Activated CD8-positive, alpha-beta memory T cell treated with anti-CD3 and anti-CD28 coated beads for 48 hours (primary cell): Measurements from ENCODE around the gene OR6C65.
"Not testable (repeated sequence)": the region's sequence is repeated elsewhere in the genome, so short reads cannot be mapped to it uniquely, and the experiment has no call there.

Source experiments
- DNase-seq, 3 experiments: peaks; one replicate each; pipeline ENCODE4 v3.0.0-alpha.2; 2020; ENCODE audit warnings: low read depth in 2 of 3, low spot score in 2 of 3

OR6C65 gene

DNA sequence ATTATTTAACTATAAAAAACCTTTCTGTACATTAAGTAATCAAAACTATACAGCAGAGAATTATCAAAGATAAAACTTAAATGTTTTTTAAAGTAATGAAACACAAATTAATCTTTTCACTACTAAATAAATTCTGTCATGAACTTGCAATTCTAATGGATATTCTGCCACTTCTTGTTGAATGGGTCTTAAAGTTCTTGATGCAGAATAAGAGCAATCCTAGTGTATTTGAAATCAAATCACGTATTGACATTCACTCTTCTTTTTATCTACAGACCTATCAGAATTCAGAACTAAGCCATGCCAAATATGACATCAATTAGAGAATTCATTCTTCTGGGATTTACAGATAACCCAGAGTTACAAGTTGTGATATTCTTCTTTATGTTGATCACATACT lies at the start of gene OR6C65:
OR6C65 (plus strand) TSS at position 301 of the 400 bp plus-strand sequence; CDS start at position 301, 0 bp downstream.
- no peak for DNase-seq

DNA sequence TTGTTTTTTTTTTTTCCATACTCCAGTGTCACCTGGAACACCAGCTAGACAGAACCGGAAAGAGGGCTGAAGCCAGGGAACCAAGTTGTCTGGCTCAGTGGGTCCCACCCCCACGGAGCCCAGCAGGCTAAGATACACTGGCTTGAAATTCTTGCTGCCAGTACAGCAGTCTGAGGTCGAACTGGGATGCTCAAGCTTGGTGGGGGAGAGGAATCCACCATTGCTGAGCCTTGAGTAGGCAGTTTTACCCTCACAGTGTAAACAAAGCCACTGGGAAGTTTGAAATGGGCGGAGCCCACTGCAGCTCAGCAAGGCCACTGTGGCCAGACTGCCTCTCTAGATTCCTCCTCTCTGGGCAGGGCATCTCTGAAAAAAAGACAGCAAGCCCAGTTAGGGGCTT lies 45.0 kb upstream of the OR6C65 start:
- not testable (repeated sequence) for DNase-seq

DNA sequence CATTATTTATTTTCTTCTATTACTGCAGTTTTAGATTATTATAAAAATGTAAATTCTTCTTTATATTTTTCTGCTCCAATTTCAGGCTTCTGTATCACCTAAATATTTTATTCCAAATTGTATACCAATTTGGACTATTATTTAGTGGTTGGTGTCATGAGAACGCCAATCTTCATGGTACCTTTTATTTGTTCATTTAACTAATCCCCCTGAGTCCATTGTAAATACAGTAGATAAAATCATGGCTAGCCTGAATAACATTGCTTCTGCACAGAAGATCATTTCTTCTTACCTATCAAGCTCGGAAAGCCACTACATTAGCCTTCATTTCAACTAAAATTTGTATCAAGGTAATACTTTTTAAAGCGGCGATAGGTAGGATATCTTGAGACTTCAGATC lies 37.7 kb upstream of the OR6C65 start, which contains the start of gene OR6C75:
OR6C75 (plus strand) TSS at position 301 of the 400 bp plus-strand sequence. CDS start 2,136 bp downstream, outside the sequence.
- no peak for DNase-seq

DNA sequence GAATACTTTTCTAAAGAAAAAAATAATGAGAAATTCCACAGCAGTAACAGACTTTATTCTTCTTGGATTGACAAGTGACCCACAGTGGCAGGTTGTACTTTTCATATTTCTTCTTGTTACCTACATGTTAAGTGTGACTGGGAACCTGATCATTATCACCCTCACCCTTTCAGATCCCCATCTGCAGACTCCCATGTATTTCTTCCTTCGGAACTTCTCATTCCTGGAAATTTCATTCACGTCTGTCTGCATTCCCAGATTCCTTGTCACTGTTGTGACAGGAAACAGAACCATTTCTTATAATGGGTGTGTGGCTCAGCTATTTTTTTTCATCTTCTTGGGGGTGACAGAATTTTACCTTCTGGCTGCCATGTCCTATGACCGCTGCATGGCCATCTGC lies 35.2 kb upstream of the OR6C65 start:
- DNase-seq, result no peak

DNA sequence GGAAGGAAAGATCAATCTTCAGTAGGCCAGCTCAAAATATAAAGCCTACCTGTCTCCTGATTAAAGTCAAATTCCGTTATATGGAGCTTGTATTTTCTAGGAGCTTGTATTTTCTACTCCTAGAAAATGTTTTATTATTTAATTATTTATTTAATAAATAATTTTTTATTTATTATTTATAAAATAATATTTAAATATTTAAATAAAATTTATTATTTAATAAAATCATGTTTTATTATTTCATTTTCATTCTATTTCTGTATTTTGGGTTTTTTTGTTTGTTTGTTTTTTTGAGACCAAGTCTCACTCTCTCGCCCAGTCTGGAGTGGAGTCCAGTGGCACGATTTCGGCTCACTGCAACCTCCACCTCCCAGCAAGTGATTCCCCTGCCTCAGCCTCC lies 27.8 kb upstream of the OR6C65 start:
- DNase-seq, result no peak

DNA sequence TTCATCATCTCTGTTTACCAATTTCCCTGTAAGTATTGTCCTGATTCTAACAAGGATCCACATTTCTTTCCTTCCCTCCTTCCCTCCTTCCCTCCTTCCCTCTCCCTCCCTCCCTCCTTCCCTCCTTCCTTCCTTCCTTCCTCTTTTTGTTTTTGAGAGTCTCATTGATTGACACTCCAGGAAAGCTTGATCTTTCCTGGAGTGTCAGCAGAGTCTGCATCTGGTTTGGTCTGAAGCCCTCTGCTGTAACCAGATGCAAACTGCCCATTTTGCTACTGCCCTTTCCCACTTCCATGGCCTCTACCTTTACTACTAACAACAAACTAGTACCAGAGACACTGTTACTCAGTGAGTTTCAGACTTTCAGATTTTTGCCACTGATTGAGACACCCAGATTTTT lies 14.4 kb upstream of the OR6C65 start:
- no peak for DNase-seq

DNA sequence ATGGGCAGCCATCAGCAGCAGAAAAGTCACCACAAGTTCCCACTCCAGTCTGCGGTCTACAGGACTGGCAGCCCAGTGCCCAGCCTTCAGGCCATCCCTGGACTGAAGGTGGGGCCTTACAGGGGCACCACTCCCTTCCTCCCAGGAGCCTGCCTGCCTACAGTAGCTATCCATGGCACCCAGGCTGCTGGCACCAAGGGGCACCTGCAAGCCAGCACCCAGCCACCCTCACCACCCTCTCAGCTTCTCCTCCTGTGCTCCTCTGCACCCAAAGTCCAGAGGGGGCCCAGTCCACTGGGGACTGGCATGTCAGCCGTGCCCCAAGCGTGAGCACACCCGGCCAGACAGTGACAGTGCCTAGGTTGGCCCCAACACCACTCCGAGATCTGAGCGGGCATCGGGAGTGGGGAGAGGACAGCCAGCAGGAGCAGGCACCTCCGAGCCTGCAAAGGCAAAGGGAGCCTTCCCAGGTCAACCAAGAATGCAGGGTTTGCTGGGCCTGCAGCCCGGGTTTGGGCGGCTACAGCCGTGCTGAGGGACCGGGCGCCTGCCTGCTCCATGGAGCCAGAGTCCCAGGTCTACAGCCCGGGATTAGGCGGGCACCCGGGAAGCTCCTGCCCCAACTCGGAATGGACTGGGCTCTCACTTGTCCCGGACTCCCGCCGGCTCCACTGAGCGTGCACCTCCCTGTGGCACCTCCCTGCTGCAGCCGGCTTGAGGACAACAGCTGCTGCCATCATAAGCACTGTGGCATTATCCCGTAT lies 8.1 kb upstream of the OR6C65 start:
- DNase-seq, result no peak

DNA sequence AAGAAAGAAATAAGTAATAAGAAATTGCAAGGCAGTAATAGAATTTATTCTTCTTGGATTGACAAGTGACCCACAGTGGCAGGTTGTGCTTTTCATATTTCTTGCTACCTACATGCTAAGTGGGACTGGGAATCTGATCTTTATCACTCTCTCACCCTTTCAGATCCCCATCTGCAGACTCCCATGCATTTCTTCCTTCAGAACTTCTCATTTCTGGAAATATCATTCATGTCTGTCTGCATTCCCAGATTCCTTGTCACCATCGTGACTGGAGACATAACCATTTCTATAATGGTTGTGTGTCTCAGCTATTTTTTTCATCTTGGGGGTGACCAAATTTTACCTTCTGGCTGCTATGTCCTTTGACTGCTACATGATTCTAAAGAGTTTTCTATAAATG lies 4.0 kb upstream of the OR6C65 start:
- no peak for DNase-seq

DNA sequence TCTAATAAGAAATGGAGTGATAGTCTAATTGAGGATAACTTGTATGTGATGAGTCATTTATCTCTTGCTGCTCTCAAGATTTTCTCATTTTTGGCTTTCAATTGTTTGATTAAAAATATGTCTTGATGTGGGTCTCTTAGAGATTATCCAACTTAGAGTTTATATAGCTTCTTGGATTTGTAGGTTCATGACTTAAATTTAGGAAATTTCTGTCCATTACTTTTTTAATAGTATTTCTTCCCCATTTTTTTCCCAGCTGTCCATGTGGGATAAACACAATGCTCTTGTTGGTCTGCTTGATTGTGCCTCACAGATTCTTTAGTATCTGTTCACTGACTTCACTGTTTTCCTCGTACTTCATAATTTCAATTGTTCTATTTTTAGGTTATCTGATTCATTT lies 7.5 kb downstream of the OR6C65 start:
- no peak for DNase-seq

DNA sequence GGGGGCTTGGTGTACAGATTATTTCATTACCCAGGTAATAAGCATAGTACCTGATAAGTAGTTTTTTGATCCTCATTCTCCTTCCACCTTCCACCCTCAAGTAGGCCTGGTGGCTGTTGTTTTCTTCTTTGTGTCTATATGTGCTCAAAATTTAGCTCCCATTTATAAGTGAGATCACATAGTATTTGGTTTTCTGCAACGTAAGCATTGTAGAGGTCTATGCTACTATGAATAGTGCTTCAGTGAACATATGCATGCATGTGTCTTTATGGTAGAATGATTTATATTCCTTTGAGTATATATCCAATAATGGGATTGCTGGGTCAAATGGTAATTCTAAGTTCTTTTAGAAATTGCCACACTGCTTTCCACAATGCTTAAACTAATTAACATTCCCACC lies 8.8 kb downstream of the OR6C65 start:
- DNase-seq, result not testable (repeated sequence)

DNA sequence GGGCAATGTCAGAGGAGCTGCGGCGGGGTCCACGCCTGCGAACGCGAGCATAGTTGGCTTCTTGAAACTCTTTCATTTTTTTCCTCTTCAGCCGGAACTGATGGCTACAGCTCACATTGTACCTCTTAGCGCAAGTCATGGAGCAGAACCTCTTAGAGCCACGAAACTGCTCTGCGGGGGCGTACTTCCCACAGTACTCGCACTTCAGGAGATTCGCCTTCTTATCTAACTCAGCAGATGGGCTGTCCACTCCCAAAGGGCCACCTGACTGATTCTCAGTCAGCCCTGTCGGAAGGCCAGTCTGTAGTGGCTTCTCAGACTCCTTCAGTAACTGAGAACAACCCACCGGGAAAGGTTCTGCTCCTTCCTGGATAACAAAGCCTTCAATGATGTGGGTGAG lies 11.8 kb downstream of the OR6C65 start:
- not testable (repeated sequence) for DNase-seq

DNA sequence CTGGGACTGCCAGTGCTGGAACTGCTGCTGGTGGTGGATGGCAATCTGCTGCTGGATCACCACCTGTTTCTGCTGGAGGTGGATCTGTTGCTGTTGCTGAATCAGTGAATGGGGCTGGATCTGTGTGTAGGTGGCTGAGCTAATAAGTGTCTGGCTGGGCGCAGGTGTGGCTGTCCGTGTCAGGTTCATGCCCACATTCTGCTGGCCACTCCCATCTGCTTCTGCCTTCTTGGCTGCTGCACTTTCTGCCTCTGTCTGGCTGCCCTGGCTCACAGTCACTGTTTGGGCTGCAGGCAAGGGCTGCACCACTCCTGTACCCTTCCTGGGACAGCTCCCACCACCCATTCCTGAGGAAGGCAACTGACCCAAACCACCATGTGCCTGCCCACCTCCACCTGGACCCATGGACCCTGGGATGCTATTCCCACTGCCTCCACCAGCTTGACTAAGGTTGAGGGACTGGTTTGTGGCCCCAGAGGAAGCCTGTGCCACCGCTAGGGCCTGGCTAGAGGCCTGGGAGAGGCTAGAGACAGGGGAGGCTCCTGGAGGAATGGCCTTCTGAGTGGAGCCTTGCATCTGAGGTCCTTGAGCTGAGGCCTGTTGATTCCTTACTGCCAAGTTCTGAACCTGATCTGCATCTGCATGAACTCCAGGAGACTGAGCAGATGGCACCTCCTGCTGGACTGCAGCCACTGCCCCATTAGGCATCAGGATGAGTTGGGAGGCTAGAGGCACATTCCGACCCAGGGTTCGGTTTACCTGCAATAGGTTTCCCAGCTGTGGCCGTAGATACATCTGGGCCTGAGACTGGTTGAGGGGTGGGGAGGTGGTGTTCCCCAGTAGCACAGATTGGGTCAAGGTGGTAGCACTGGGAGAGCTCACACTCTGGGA lies 13.4 kb downstream of the OR6C65 start:
- DNase-seq, result not testable (repeated sequence)

DNA sequence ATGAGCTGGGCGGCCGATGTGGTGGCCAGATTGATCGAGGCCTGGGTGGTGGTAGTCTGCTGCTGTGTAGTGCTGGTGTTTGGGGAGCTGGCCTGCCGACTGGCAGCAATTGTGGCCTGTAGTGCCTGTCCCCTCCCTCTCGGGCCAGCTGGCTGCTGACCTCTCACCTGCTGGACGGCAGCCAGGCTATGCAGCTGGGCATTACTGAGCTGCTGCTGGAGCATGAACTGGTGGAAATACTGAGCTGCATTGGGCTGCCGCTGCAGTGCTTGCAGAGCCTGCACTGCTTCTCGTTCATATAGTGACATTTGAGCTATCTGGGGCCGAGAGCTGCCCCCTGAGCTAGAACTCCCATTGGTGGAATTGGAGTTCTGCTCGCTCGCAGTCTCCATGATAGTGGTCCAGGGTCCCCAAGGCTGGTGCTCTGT lies 14.1 kb downstream of the OR6C65 start:
- not testable (repeated sequence) for DNase-seq

DNA sequence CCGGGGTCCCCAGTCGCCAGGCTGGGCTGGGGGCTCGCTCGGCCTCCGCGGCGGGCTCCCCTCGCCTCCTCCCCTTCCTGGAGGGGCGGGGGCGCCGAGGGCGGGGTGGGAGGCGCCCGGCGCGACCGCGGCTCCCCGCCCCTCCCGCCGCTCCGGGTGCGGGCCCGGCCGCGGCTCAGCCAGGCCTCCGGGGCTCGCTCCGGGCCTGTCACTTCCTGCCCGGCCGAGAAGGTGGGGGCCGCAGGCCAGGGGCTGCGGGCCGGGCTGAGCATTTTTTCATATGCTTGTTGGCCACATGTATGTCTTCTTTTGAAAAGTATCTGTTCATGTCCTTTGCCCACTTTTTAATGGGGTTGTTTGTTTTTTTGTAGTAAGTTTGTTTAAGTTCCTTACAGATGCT lies 14.6 kb downstream of the OR6C65 start:
- not testable (repeated sequence) for DNase-seq

DNA sequence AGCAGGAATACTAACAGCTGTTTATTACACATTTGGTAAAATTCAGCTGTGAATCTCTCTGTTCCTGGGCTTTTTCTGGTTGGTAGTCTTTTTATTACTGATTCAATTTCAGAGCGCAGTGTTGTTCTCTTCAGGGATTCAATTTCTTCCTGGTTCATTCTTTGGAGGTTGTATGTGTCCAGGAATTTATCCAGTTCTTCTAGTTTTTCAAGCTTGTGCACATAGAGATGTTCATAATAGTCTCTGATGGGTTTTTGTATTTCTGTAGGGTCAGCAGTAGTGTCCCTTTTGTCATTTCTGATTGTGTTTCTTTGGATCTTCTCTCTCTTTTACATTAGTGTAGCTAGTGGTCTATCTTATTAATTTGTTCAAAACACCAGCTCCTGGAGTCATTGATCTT lies 16.6 kb downstream of the OR6C65 start:
- DNase-seq, result no peak

DNA sequence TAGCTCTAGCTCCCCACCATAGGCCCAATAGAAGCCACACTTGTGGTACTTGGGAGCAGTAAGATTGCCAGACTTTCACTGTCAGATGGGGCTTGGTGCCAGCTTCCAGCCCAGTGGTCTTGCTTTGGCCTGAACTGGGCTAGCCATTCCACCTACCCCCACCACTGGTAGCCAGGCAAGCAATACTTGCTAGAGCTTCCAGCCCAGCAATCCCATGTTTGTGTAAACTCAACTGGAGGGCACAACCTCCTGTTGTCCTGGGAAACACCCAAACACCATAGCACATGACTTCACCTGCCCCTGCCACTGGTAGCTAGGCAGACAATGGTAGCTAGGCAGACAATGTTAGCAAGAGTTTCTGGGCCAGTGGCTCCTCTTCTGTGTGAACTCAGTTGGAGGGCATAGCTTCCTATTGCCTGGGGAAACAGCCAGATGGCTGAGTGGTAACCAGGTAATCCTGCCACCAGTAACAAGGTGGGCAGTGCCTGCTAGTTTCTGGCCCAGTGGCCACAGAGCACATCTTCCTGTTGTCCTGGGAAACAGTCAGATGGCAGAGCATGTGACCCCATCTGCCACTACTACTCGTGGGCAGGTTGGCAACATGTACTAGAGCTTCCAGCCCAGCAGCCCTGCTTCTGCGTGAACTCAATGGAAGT lies 20.1 kb downstream of the OR6C65 start:
- no peak for DNase-seq

DNA sequence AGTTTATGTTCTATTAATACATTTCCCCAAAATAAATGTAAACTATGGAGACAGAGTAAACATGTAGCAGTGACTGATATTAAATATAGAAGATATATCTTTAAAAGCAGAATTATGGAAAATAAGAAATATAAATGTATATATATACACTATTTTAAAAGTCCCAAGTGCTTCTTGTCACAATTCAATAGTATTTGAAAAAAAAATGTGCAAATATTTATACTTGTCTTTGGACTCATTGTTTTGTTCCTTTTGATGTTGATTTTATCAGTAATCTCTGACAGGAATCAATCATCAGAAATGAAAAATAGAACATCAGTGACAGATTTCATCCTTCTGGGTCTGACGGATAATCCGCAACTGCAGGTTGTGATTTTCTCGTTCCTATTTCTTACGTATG lies 25.6 kb downstream of the OR6C65 start, which contains the start of gene OR6C76:
OR6C76 (plus strand) TSS at position 301 of the 400 bp plus-strand sequence; CDS start at position 301, 0 bp downstream.
- no peak for DNase-seq

DNA sequence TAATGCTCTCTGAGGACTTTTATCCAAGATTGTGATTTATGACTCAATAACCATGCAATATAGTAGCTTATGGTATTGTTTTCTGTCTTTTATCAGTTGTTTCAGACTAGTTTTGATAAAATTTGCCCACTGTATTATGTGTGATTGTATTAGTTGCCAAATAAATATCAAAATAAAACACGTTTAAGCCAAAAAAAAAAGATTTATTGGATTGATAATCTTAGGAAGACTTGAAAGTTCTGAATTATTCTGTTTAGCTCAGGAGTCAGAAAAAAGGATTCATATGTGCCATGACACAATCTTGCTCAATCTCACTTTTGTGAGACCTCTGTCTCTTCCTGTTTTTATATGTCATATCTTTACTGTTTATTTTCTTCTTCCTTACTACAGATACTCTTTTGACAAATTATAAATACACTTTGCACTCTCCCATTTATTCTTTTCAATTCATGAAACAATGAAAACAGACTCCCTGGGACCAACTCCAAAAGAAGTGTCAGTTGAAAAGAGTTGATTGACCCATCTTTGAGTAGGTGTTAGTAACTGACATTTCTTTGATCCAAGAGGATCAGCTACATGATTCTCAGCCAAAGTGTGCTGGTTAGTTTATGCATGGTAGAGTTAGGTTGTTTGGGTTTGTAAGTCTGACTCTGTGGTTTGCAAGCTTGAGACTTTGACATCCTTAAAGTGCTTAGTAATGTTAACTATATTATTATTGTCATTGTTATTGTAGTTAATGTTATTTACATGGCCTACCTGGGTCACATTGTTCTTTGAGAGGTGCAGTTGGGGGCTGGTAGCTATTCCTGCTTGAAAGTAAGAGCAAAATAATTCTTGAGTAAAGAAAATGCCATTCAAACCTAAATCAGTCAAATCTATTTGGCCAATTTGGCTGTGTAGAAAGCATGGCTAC lies 28.3 kb downstream of the OR6C65 start:
- no peak for DNase-seq

DNA sequence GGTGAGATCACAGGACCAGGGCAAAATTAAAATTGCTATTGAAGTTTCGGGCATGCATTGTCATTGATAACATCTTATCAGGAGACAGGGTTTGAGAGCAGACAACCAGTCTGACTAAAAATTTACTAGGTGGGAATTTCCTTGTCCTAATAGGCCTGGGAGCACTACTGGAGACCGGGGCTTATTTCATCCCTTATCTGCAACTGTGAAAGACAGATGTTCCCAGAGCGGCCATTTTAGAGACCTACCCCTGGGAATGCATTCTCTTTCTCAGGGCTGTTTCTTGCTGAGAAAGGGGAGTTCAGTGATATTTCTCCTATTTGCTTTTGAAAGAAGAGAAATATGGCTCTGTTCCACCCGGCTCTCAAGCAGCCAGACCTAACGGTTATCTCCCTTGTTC lies 40.9 kb downstream of the OR6C65 start:
- not testable (repeated sequence) for DNase-seq

DNA sequence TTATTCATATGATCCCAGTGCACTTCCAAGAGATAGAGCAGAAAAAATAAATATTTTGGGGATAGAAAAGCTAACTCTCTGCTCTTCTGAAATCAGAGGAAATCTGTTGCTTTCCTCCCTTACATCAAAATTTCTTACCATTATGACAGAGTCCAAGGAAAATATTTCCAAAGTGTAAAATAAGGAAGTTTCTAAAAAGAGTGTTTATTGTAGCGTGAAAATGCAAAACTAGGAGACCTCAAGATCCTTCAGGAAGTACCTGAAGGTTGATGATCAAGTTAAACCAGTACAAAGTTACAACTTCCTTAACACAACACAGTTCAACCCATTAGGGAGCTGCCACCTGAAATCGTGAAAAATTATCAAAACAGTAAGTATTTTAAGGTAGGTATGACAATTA lies 43.4 kb downstream of the OR6C65 start, which contains the start of gene OR6C2:
OR6C2 (plus strand) TSS at position 301 of the 400 bp plus-strand sequence. CDS start 8,138 bp downstream, outside the sequence.
- no peak for DNase-seq
